Uterus (tissue), 4 donors: ENCODE data around the gene TMPRSS13. TPM values are rescaled to one million over a fixed set of nuclear protein-coding genes. Genes with fewer than 3 reads are reported as not detected.

ENCODE experiments used
- DNase-seq, 2 donors: peaks; one replicate each; pipeline ENCODE4 v3.0.0-alpha.2; 2019 to 2020
- H3K27ac ChIP-seq, 2 donors: fragments of 200-600 bp; sonication (generic); 1 replicate in 1 of 2; 2 replicates in 1 of 2; pipeline ENCODE4 v1.5.1; 2016 to 2018
- H3K27me3 ChIP-seq, 2 donors: fragments of 200-600 bp; sonication (generic); one replicate each; pipeline ENCODE4 v1.5.1; 2018 to 2019; ENCODE audit warnings: control low read depth in 1 of 2
- H3K36me3 ChIP-seq, 2 donors: fragments of 200-600 bp; sonication (generic); one replicate each; pipeline ENCODE4 v1.5.1; 2019; ENCODE audit warnings: control low read depth in 1 of 2
- H3K4me1 ChIP-seq, 2 donors: fragments of 200-600 bp; sonication (generic); one replicate each; pipeline ENCODE4 v1.5.1; 2018 to 2019; ENCODE audit warnings: control low read depth in 1 of 2
- H3K4me3 ChIP-seq, 2 donors: fragments of 200-600 bp; sonication (generic); 1 replicate in 1 of 2; 2 replicates in 1 of 2; pipeline ENCODE4 v1.5.1; 2018 to 2019; ENCODE audit warnings: mild to moderate bottlenecking in 1 of 2
- H3K9me3 ChIP-seq, 2 donors: fragments of 200-600 bp; sonication (generic); one replicate each; pipeline ENCODE4 v1.5.1; 2019; ENCODE audit warnings: control low read depth in 1 of 2
- CTCF ChIP-seq, 4 experiments: fragments of 200-600 bp in 2 of 4; fragments of 450-650 bp in 2 of 4; sonication (generic) in 2 of 4; IDR thresholded peaks; one replicate each; pipeline ENCODE4 v1.5.1; 2016 to 2019; ENCODE audit warnings: antibody characterized with exemption in 4 of 4, mild to moderate bottlenecking in 2 of 4, moderate library complexity in 1 of 4
- POLR2A ChIP-seq, 2 donors: fragments of 450-650 bp; IDR thresholded peaks; one replicate each; pipeline ENCODE4 v1.6.1; 2016; ENCODE audit warnings: antibody characterized with exemption in 2 of 2, mild to moderate bottlenecking in 1 of 2, moderate library complexity in 1 of 2
- intact Hi-C: fragments of 100-400 bp; cut with DNase I; formaldehyde crosslinking; loops from one replicate; pipeline ENCODE4 v1.15.1; 2023; ENCODE audit warnings: low total_unique reads
- total RNA-seq, 4 donors: library from RNA; depleted of rRNA in 3 of 4; stranded (reverse); fragments of >200 nt in 3 of 4; gene quantifications; one replicate each; pipeline versions ENCODE4 v1.1.0 to v1.2.4, GENCODE V29; 2014 to 2023
- donor health status: DM: yes; HTN: yes; CAD: no.

The TMPRSS13 gene
- total RNA-seq, 4 donors from 2014 or later: 0.15 to 0.90 (median 0.51) TPM; not detected in 1

- intact Hi-C loops: no loop called here
- no peaks in the 10 kb centered on the region for H3K27me3 ChIP-seq
- TF ChIP-seq CTCF (IDR thresholded peaks at IDR 0.05) (no peak), POLR2A (IDR thresholded peaks at IDR 0.05) (no peak)
- H3K4me3 ChIP-seq: no peak overlapping the region
- no peaks in the 10 kb centered on the region for H3K36me3 ChIP-seq
- DNase-seq: no peak
- no peaks in the 10 kb centered on the region for H3K9me3 ChIP-seq
- no peaks in the 10 kb centered on the region for H3K4me1 ChIP-seq
- no peak overlapping the region for H3K27ac ChIP-seq
These were observed 20.9 kb downstream of the TMPRSS13 start for GRCh38 chr11:117908109-117908895.

GRCh38 chr11:117907276-117908108 is 21.7 kb downstream of the TMPRSS13 start:
- H3K27ac ChIP-seq: peak overlapping the region; percentile 80 to 84
- TF ChIP-seq POLR2A (IDR thresholded peaks at IDR 0.05) (peak; percentile 50 to 77), CTCF (IDR thresholded peaks at IDR 0.05) (no peak)
- intact Hi-C loops: no loop called here
- no peaks in the 10 kb centered on the region for H3K4me1 ChIP-seq
- peak; percentile 97 for DNase-seq
- no peaks in the 10 kb centered on the region for H3K9me3 ChIP-seq
- H3K27me3 ChIP-seq: no peaks in the 10 kb centered on the region
- no peaks in the 10 kb centered on the region for H3K36me3 ChIP-seq
- no peak overlapping the region for H3K4me3 ChIP-seq

DNA sequence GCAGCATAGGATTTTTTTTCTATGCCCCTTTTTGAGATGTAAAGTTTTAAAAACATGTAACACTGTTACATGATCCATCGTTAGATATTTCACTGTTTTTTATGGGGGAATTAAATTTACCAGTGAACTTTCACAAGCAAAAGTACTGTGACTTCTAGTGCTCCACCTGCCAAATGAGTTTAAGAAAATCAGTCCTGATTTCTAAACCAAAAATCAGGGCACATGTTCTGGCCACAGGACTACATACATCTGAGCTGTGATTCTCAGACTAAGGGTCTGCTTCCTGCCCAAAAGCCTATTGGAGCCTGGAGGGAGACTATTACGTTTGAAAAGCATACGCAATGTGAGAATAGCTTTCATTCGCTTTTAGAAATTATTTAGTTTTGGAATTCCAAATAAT is 22.5 kb downstream of the TMPRSS13 start:
- no peak for DNase-seq
- H3K27ac ChIP-seq: peak overlapping the region; percentile 78 to 84
- no peaks in the 10 kb centered on the region for H3K27me3 ChIP-seq
- H3K4me1 ChIP-seq: no peaks in the 10 kb centered on the region
- no peaks in the 10 kb centered on the region for H3K36me3 ChIP-seq
- no peak for TF ChIP-seq CTCF (IDR thresholded peaks at IDR 0.05)
- no peak for TF ChIP-seq POLR2A (IDR thresholded peaks at IDR 0.05)
- no peak overlapping the region for H3K4me3 ChIP-seq
- intact Hi-C loops: no loop called here
- no peaks in the 10 kb centered on the region for H3K9me3 ChIP-seq

- intact Hi-C loops: no loop called here
- Histone ChIP-seq H3K27me3 (no peaks in the 10 kb centered on the region), H3K9me3 (no peaks in the 10 kb centered on the region), H3K27ac (peak overlapping the region in 1 of 2 donors; percentile 84), H3K4me1 (no peaks in the 10 kb centered on the region), H3K36me3 (no peaks in the 10 kb centered on the region), H3K4me3 (no peak overlapping the region)
- TF ChIP-seq CTCF (IDR thresholded peaks at IDR 0.05) (no peak), POLR2A (IDR thresholded peaks at IDR 0.05) (no peak)
- DNase-seq: no peak
These were observed 23.1 kb downstream of the TMPRSS13 start for GRCh38 chr11:117906126-117906525.

- Histone ChIP-seq H3K27me3 (no peaks in the 10 kb centered on the region), H3K4me3 (no peak overlapping the region), H3K27ac (no peak overlapping the region), H3K9me3 (no peaks in the 10 kb centered on the region), H3K4me1 (no peaks in the 10 kb centered on the region), H3K36me3 (no peaks in the 10 kb centered on the region)
- intact Hi-C loops: no loop called here
- TF ChIP-seq CTCF (IDR thresholded peaks at IDR 0.05): no peak
- no peak for TF ChIP-seq POLR2A (IDR thresholded peaks at IDR 0.05)
- DNase-seq: no peak
These were observed 23.7 kb downstream of the TMPRSS13 start for GRCh38 chr11:117905524-117905923.
